Endothelial cell of umbilical vein (primary cell): Measurements from ENCODE around the gene GUCY1A1. TPM values are rescaled to one million over a fixed set of nuclear protein-coding genes. Genes with fewer than 3 reads are reported as not detected.

ENCODE experiments used
- BruUV-seq: library from RNA; stranded (reverse); fragments of 400-500 nt; replicated peaks from 2 replicates; lab custom pipeline; 2021; lab: Mats Ljungman, UMichigan
- CTCF ChIA-PET: fragments of 300-600, 350-600 bp; sonication (Branson Sonifier 250); formaldehyde crosslinking; loops from one replicate; lab custom pipeline; 2021; ENCODE audit warnings: antibody characterized with exemption, inconsistent platforms; lab: Charles Lee
- POLR2A ChIA-PET: fragments of 300-600, 350-600 bp; sonication (Branson Sonifier 250); formaldehyde crosslinking; loops from one replicate; lab custom pipeline; 2021; ENCODE audit warnings: antibody characterized with exemption, inconsistent platforms; lab: Charles Lee
- DNase-seq: peaks from one replicate; pipeline ENCODE4 v3.0.0-alpha.2; 2011; ENCODE audit warnings: low read depth, low spot score
- FAIRE-seq: peaks from 2 replicates; lab custom pipeline; 2011; peaks lifted over from hg19 to GRCh38; lab: Jason Lieb, UNC
- H2AFZ ChIP-seq: 2 replicates; pipeline ENCODE4 v1.6.0; 2012; ENCODE audit warnings: low read depth, low read length, control low read depth, inconsistent platforms
- H3K27ac ChIP-seq: 2 replicates; pipeline ENCODE4 v1.5.1; 2011; ENCODE audit warnings: low read depth, mild to moderate bottlenecking, control low read depth, low read length, moderate library complexity; ENCODE audit not compliant: insufficient read depth
- H3K27me3 ChIP-seq, 2 experiments: 2 replicates each; pipeline versions ENCODE4 v1.6.0 to v1.6.1; 2011; ENCODE audit warnings: low read length in 2 of 2, mixed read lengths in 1 of 2; ENCODE audit not compliant: control insufficient read depth in 2 of 2, insufficient read depth in 2 of 2
- H3K36me3 ChIP-seq, 2 experiments: 2 replicates in 1 of 2; 3 replicates in 1 of 2; pipeline ENCODE4 v1.5.1; 2011; ENCODE audit warnings: low read length in 2 of 2, mild to moderate bottlenecking in 1 of 2, moderate library complexity in 1 of 2; ENCODE audit not compliant: control insufficient read depth in 2 of 2, insufficient read depth in 2 of 2; ENCODE audit errors: extremely low read depth in 1 of 2
- H3K4me1 ChIP-seq: 3 replicates; pipeline ENCODE4 v1.5.1; 2011; ENCODE audit warnings: mild to moderate bottlenecking, low read length; ENCODE audit not compliant: control insufficient read depth, insufficient read depth; ENCODE audit errors: extremely low read depth
- H3K4me2 ChIP-seq: 2 replicates; pipeline ENCODE4 v1.6.1; 2011; ENCODE audit warnings: low read length, control low read depth, mixed read lengths; ENCODE audit not compliant: insufficient read depth
- H3K4me3 ChIP-seq, 3 experiments: fragments of 200-600 bp in 1 of 3; sonication (generic), shearing (Covaris generic) in 1 of 3; replicated peaks in 1 of 3; 2 replicates each; pipeline ENCODE4 v1.5.1; 2011 to 2016; ENCODE audit warnings: control low read depth in 3 of 3, low read length in 3 of 3, mild to moderate bottlenecking in 2 of 3, inconsistent platforms in 1 of 3, low read depth in 1 of 3, moderate library complexity in 1 of 3; ENCODE audit not compliant: insufficient read depth in 1 of 3
- H3K79me2 ChIP-seq: 2 replicates; pipeline ENCODE4 v1.6.0; 2012; ENCODE audit warnings: low read length, inconsistent platforms; ENCODE audit not compliant: control insufficient read depth, insufficient read depth
- H3K9ac ChIP-seq: replicated peaks from 2 replicates; pipeline ENCODE3; 2011; ENCODE audit warnings: low read length, control low read depth; ENCODE audit not compliant: insufficient read depth; ENCODE audit errors: extremely low read depth
- H3K9me1 ChIP-seq: replicated peaks from 3 replicates; pipeline ENCODE4 v1.6.0; 2011; ENCODE audit warnings: mild to moderate bottlenecking, low read length; ENCODE audit not compliant: control insufficient read depth, insufficient read depth; ENCODE audit errors: extremely low read depth
- H3K9me3 ChIP-seq: replicated peaks from 2 replicates; pipeline ENCODE4 v1.5.1; 2012; ENCODE audit warnings: low read length, inconsistent platforms; ENCODE audit not compliant: control insufficient read depth, insufficient read depth
- H4K20me1 ChIP-seq: replicated peaks from 2 replicates; pipeline ENCODE3; 2011; ENCODE audit warnings: mild to moderate bottlenecking, low read length; ENCODE audit not compliant: control insufficient read depth, insufficient read depth; ENCODE audit errors: extremely low read depth
- CTCF ChIP-seq, 2 donors: IDR thresholded peaks; 1 replicate in 1 of 2; 2 replicates in 1 of 2; pipeline ENCODE4 v1.5.1; 2011; ENCODE audit warnings: low read length in 2 of 2, mild to moderate bottlenecking in 2 of 2, moderate library complexity in 2 of 2, control low read depth in 1 of 2, inconsistent platforms in 1 of 2, low read depth in 1 of 2; ENCODE audit not compliant: insufficient read depth in 1 of 2; ENCODE audit errors: extremely low read depth in 1 of 2
- EZH2 ChIP-seq: IDR thresholded peaks from 2 replicates; pipeline ENCODE4 v1.6.1; 2012; ENCODE audit warnings: borderline replicate concordance, low read depth, mild to moderate bottlenecking, moderate library complexity, low read length, inconsistent platforms; ENCODE audit not compliant: severe bottlenecking
- FOS ChIP-seq: IDR thresholded peaks from 2 replicates; pipeline ENCODE4 v1.6.1; 2011; ENCODE audit warnings: mild to moderate bottlenecking, low read length, moderate library complexity, borderline replicate concordance; ENCODE audit not compliant: insufficient read depth
- GATA2 ChIP-seq: IDR thresholded peaks from 2 replicates; pipeline ENCODE4 v1.7.0; 2011; ENCODE audit warnings: low read depth, mild to moderate bottlenecking, moderate library complexity, mixed read lengths, low read length; ENCODE audit not compliant: insufficient read length, insufficient read depth
- JUN ChIP-seq: IDR thresholded peaks from 2 replicates; pipeline ENCODE4 v1.6.1; 2011; ENCODE audit warnings: borderline replicate concordance, low read depth; ENCODE audit not compliant: insufficient read length, insufficient read depth
- MAX ChIP-seq: IDR thresholded peaks from 2 replicates; pipeline ENCODE4 v1.6.1; 2011; ENCODE audit not compliant: insufficient read depth, insufficient read length
- MYC ChIP-seq: IDR thresholded peaks from one replicate; pipeline ENCODE4 v1.6.1; 2011; ENCODE audit warnings: mild to moderate bottlenecking, low read depth, low read length
- POLR2A ChIP-seq: IDR thresholded peaks from 2 replicates; pipeline ENCODE4 v1.6.1; 2012; ENCODE audit warnings: low read depth, mild to moderate bottlenecking, control low read depth, low read length
- POLR2AphosphoS5 ChIP-seq: IDR thresholded peaks from 2 replicates; pipeline ENCODE4 v1.6.1; 2012; ENCODE audit warnings: low read depth, mild to moderate bottlenecking, control low read depth, low read length, moderate library complexity; ENCODE audit not compliant: insufficient read depth
- dilution Hi-C: fragments of 300-500 bp; cut with MboI; formaldehyde crosslinking; loops from one replicate; pipeline ENCODE4 v1.15.0; 2019; ENCODE audit warnings: low sequenced_read_pairs; ENCODE audit not compliant: extremely low pct_ligation_motif_present
- intact Hi-C: fragments of 100-400 bp; cut with micrococcal nuclease; formaldehyde crosslinking; loops from one replicate; pipeline ENCODE4 v1.10.0; 2022
- polyA plus RNA-seq, 4 experiments: library from polyadenylated mRNA; depleted of rRNA in 3 of 4; stranded (reverse) in 3 of 4; unstranded in 1 of 4; fragments of >200 nt; gene quantifications; 2 replicates each; pipeline versions ENCODE4 v1.2.1 to v1.2.3, GENCODE V29; 2011 to 2012; ENCODE audit warnings: missing spikeins in 1 of 4
- total RNA-seq: library from RNA; stranded (reverse); gene quantifications from 2 replicates; pipeline ENCODE4 v1.2.3, GENCODE V29; 2021

GUCY1A1 gene
- total and polyA plus RNA-seq, 2 donors (not counting 3 experiments of a cell fraction or from before 2014, with no cell fraction given) = 1.3 to 4.4 TPM

GRCh38 chr4:155758481-155759371, 92.1 kb downstream of the GUCY1A1 start, which contains the start of gene GUCY1B1:
TSS of gene GUCY1B1 (plus strand) at chr4:155759021. CDS start at chr4:155759141, 120 bp downstream.
- Histone ChIP-seq H4K20me1 (no peaks in the 10 kb centered on the region), H3K4me3 (peak within 1 kb of the TSS; percentile 32 to 53 (median 44)), H3K9me3 (no peaks in the 10 kb centered on the region), H3K9ac (no peak within 1 kb of the TSS), H3K27me3 (no peaks in the 10 kb centered on the region), H3K79me2 (no peaks in the 10 kb centered on the region), H3K27ac (no peak within 1 kb of the TSS), H3K9me1 (no peaks in the 10 kb centered on the region), H3K4me1 (peaks cover 6% of the 10 kb centered on the region), H3K36me3 (no peaks in the 10 kb centered on the region), H3K4me2 (peak within 1 kb of the TSS; percentile 47), H2AFZ (peak within 1 kb of the TSS; percentile 93)
- intact Hi-C loops (loop anchor here (1.0 kb wide), 2 partner anchors 90 to 316 kb away; no protein-coding TSS in a partner anchor), dilution Hi-C loops (no loop called here)
- BruUV-seq = no TSS peak
- TF ChIP-seq POLR2A (no peak), CTCF (IDR thresholded peaks at IDR 0.05; ENCODE audit: extremely low read depth in 1 of 2, insufficient read depth in 1 of 2, low read depth in 1 of 2, low read length in 2 of 2) (peak; percentile 30 to 62), JUN (no peak), EZH2 (peak; percentile 11), FOS (no peak), POLR2AphosphoS5 (no peak), GATA2 (no peak), MAX (peak; percentile 77), MYC (no peak)
- ChIA-PET POLR2A (no interaction called here), CTCF (interaction anchor here (0.6 to 2.2 kb wide), 11 partner anchors 14 to 314 kb away, joined by 3 to 13 read pairs (median 3); no protein-coding TSS in a partner anchor)
- DNase-seq = peak; percentile 95
- FAIRE-seq = peak; percentile 78
